Eye (tissue), 1 donor: Measurements from ENCODE around the gene NDUFB10.
"Not testable (repeated sequence)": the region's sequence is repeated elsewhere in the genome, so short reads cannot be mapped to it uniquely, and the experiment has no call there.

Experiments
- DNase-seq: peaks from one replicate; pipeline ENCODE4 v3.0.0-alpha.2; 2015

Gene NDUFB10

DNA sequence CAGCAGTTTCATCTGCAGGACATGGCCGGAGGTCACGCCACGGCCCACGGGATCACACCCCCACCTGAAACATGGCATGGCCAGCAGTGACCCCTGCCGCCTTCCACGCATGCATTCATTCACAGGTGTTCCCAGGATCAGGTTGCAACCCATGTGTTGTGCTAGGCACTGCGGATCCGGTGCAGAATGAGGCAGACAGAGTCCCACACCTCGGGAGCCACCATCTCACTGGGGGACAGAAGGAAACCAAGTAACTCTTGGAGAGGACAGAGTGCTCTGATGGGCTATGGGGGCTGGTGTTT is 12.0 kb upstream of the NDUFB10 start:
- no peak for DNase-seq

DNA sequence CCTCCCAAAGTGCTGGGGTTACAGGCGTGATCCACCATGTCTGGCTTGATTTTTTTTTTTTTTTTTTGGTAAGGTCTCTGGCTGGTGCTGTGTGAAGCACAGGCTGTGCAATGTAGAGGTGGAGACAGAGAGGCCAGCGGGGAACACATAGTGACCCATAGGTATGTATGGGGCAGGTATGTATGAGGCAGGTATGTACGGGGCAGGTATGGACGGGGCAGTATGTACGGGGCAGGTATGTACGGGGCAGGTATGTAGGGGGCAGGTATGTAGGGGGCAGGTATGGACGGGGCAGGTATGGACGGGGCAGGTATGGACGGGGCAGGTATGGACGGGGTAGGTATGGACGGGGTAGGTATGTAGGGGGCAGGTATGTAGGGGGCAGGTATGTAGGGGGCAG is 9.8 kb upstream of the NDUFB10 start:
- no peak for DNase-seq

DNA sequence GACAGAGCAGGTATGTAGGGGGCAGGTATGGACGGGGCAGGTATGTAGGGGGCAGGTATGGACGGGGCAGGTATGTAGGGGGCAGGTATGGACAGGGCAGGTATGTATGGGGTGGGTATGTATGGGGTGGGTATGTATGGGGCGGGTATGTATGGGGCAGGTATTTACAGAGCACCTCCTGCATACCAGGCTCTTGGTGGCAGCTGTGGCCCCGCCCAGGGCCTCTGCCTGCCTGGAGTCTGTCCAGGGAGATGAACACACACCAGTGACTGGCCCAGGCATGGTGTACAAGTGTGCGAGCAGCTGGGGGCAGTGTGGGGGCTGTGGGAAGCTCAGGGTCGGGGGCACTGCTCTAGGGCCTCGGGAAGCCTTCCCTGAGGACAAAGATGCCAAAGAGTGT is 9.3 kb upstream of the NDUFB10 start:
- no peak for DNase-seq

DNA sequence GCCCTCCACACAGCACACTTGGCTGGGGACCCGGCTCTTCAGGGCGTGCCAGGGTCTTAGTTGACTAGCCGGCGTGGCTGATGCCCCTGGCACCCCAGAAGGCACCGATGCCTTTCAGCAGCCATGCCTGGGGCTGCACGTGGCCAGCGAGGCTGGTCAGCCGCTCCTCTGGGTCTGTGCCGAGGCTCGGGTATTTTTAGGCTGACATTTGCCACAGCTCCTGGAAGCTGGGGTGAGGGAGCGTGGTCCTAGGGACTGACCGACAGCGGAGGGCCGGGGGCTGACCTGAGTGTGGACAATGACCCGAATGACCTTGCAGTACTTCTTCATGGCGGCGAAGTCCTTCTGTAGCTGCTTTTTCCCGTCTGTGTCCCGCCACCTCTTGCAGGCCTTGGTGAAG is 8.8 kb upstream of the NDUFB10 start:
- no peak for DNase-seq

DNA sequence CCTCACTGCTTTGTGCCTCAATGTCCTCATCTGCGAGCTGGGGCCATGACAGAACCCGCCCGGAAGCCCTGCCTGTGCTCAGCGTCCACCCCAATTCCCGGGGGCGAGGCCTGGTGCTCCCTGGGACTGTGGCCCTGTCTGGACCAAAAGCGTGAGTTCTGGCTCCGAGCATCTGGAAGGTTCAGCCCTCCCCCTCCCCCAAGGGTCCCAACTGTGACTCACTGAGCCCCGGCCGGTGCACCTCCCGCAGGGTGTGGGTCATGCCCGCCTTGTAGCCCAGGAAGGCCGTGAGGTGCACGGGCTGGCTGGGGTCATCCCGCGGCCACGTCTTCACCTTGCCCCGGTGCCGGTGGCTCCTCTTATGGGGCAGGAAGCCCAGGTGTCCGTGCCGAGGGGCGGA is 5.6 kb upstream of the NDUFB10 start:
- no peak for DNase-seq

DNA sequence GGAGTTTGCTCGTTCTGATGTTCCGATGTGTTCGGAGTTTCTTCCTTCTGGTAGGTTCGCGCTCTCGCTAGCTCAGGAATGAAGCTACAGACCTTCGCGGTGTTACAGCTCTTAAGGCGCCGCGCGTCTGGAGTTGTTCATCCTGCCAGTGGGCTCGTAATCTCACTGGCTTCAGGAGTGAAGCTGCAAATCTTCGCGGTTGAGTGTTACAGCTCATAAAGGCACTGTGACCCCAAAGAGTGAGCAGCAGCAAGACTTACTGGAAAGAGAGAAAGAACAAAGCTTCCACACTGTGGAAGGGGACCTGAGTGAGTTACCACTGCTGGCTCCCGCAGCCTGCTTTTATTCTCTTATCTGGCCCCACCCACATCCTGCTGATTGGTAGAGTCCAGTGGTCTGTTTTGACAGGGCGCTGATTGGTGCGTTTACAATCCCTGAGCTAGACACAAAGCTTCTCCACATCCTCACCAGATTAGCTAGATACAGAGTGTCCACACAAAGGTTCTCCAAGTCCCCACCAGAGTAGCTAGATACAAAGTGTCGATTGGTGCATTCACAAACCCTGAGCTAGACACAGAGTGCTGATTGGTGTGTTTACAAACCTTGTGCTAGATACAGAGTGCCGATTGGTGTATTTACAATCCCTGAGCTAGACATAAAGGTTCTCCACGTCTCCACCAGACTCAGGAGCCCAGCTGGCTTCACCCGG is 1.8 kb upstream of the NDUFB10 start:
- DNase-seq, result not testable (repeated sequence)

DNA sequence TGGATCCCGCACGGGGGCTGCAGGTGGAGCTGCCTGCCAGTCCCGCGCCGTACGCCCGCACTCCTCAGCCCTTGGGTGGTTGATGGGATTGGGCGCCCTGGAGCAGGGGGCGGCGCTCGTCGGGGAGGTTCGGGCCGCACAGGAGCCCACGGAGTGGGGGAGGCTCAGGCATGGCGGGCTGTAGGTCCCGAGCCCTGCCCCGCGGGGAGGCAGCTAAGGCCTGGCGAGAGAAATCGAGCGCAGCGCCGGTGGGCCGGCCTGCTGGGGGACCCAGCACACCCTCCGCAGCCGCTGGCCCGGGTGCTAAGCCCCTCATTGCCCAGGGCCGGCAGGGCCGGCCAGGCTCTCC is 1.2 kb upstream of the NDUFB10 start:
- not testable (repeated sequence) for DNase-seq

DNA sequence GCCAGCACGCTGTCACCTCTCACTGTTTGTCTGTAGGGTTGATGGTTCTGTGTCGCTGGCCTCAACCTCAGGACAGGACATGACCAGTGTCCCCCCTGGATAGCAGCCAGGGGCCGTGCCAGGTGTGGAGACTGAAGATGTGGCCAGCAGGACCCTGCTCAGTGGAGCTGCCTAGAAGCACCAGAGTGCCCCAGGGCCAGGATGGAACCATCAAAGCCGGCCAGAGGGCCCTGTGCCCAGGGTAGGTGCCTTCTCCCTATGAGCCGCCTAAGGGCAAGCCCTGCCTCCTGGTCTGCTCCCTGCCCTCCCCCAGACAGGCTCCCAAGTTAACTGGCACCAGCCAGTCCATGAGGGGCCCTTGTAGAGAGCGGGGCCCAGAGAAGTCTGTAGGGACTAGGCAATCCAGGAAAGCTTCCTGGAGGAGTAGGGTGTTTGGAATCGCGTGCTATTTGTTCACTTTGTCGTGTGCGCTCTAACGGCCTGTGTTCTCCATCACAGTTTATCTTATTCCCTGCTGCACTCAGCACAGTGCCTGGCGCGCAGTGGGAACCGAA is 546 bp upstream of the NDUFB10 start:
- DNase-seq, result no peak

DNA sequence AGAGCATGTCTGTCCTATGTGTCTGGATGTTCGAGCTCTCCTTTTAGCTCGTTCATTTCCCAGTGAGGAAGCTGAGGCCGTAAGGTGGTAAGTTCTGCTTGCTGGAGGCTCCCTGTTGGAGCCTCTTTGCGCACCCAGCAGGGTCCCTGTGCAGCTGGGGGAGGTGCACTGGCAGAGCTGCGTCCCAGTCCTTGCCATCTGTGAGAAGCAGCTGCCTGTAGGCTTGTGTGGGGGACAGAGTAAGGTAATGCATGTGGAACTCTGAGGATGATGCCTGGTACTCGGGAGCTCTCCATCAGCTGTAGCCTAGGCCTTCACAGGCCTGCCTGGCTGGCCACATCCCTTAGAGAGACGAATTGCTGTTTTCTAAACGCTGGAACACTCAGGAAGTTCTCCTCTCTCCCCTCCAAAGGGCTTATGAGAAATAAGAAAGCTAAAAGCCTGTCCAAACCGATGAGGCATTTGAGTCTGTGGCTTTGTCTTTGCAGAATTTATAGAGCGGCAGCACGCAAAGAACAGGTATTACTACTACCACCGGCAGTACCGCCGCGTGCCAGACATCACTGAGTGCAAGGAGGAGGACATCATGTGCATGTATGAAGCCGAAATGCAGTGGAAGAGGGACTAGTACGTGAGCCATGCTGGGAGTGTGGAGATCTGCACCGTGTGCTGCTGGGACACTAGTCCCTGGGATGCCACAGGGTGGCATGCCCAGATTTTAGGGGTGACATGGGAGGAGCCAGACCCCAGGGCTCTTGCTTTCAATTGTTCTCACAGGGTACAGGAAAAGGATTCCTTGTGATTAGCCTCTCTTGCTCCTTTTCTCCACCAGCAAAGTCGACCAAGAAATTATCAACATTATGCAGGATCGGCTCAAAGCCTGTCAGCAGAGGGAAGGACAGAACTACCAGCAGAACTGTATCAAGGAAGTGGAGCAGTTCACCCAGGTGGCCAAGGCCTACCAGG is 1.6 kb downstream of the NDUFB10 start:
- DNase-seq, result peak; percentile 37

DNA sequence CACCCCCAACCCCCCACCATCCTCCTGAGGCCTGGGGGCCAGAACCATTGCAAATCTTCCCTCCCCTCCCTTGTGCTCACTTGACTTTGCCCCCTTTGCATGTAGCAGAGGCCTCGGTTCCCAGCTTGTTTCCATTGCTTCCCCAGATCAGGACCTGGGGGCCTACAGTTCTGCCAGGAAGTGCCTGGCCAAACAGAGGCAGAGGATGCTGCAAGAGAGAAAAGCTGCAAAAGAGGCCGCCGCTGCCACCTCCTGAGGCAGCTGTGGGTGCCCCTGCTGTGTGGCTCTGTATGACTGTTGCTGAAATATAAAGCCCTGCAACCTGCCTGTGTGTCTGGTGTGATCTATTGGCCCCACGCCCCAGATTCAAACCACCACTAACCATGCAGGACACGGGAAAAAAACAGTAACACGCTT is 2.3 kb downstream of the NDUFB10 start:
- no peak for DNase-seq

DNA sequence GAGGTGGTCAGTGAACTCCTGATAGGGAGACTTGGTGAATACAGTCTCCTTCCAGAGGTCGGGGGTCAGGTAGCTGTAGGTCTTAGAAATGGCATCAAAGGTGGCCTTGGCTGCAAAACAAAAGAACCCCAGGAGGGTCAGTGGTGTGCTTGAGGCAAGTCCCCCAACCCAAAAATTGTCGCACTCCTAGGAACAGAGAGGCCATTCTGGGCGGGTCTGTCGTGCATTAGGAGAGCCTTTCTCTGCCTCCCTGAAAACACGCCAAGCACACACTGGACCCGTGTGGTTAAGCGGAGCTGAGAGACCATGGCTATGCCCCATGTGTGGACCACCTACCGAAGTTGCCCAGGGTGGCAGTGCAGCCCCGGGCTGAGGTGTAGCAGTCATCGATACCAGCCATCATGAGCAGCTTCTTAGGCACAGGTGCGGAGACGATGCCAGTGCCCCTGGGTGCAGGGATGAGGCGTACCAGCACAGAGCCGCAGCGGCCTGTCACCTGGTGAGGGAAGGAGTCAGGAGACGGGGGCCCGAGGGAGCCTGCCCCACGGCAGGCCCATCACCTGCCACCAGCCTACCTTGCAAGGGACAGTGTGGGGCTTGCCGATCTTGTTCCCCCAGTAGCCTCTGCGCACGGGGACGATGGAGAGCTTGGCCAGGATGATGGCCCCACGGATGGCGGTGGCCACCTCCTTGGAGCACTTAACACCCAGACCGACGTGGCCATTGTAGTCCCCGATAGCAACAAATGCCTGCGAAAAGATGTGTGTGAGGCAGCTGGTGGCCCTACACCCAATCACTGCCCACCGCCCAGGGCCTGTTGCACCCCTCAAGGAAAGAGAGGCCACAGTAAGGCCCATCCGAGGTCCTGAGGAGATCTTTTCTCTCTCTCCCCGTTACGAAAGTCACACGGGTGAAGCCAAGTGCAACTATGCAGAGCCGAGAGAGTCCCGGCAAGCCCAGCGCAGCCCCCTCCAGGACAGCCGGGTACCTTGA is 3.1 kb downstream of the NDUFB10 start:
- DNase-seq, result not testable (repeated sequence)

DNA sequence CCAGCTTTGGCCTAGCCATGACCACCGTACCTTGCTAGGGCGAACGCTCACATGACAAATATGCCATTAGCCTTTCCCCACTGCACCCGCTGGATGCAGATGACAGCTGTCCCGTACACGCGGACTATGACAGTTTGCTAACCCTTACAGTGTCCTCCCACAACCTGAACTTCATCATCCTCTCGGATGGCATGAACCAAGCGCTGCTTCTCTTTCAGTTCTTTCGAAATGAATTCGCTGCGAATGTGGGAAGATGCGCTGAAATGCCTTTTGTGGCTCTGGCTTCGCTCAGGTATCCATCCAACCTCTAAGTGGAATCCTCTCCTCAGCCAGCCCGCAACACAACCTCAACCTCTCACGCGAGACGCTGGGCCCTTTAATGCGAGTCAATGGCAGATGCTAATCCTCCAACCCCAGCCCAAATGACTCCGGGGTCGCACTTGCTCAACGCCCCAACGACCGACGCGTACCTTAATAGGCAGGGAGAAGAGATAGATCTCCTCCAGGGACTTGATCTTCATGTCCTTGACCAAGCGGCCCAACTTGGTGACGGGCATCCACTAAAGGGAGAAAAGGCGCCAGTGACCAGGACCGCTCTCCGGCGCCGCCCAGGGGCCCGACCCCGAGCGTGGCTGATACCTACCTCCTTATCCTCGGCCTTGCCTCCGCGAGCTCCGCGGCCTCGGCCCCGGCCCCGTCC is 4.6 kb downstream of the NDUFB10 start:
- DNase-seq, result peak; percentile 78

DNA sequence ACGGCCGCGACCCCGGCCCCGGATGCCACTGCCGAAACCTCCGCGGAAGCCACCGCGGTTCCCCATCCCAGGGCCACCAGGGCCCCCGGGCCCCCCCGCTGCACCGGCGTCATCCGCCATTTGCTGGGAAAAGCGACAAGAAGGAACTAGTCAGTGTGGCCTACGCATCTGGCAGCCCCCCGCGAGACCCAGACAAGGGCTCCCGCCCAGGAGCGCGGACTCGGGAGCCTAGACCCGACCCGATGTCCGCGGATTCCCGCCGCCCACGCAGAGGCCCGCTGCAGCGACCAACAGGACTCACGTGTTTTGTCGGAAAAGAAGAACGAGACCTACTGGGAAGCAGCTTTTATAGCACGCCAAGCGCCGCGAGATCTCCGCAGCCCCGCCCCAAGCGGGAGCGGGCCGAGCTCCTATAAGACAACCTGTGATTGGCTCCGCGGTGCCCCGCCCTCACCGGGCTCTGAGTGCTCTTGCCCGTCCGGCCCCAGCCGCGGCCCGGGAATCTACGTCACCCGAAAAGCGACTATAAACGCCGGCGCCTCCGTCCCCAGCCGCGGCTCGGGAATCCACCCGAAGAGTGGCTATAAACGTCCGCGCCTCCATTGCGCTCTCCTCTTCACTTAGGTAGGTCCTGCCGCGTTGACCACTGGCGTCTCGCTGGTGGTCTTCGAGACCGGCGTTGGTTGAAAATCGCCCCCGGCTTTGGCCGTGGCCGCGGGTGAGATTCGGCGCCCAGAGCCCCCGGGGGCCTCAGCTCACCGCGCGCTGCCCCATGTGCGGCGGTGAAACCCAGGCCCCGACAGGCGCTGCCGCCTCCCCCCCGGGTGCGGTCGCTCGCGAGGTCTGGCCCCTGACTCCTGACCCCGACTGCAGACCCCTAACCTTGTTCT is 5.4 kb downstream of the NDUFB10 start, which contains the start of gene RPS2:
RPS2 (minus strand) TSS at position 321 of the 890 bp plus-strand sequence; CDS start at position 120, 201 bp downstream.
- peak; percentile 100 for DNase-seq

DNA sequence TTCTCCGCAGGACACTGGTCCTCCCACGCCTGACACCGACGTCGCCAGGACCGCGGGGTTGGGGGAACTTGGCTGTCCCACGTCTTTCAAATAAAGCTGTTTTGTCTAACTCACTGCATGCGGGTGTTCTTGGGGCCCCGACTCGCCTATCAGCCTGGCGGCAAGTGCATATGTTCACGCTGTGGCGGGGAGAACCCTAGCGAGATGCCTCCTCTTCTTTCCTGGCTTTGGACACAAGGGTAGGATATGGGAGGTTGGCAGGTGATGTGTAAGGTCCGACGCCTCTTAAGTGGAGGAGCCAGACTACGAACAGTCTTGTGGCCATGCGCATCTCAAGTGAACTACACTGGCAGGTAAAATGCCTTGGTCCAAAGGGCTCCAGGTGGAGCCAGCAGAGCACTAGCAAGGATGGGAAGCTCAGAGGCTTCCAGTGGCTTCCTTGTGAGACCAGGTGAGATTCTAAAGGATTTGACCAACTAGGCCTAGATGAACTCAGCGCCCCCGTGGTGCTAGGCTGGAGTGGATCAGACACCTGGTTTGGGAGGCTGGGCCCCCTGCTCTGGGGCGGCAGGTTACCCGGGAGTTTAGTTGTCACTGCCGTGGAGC is 6.2 kb downstream of the NDUFB10 start:
- DNase-seq, result no peak

DNA sequence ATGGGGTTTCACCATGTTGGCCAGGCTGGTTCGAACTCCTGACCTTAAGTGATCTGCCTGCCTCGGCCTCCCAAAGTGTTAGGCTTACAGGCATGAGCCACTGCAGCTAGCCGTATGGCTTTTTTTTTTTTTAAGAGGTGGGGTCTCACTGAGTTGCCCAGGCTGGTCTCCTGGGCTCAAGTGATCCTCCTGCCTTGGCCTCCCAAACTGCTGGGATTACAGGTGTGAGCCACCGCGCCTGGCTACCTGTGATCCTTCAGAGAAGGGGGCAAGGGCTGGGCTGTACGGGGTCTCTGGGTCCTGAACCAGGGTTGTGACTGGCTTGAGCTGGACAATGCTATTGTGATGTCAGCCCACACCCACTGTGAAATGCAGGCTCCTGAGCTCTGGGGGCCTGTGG is 7.1 kb downstream of the NDUFB10 start, which contains the start of gene RNF151:
RNF151 (plus strand) TSS at position 397 of the 400 bp plus-strand sequence. CDS start 26 bp downstream, outside the sequence.
- DNase-seq, result no peak

DNA sequence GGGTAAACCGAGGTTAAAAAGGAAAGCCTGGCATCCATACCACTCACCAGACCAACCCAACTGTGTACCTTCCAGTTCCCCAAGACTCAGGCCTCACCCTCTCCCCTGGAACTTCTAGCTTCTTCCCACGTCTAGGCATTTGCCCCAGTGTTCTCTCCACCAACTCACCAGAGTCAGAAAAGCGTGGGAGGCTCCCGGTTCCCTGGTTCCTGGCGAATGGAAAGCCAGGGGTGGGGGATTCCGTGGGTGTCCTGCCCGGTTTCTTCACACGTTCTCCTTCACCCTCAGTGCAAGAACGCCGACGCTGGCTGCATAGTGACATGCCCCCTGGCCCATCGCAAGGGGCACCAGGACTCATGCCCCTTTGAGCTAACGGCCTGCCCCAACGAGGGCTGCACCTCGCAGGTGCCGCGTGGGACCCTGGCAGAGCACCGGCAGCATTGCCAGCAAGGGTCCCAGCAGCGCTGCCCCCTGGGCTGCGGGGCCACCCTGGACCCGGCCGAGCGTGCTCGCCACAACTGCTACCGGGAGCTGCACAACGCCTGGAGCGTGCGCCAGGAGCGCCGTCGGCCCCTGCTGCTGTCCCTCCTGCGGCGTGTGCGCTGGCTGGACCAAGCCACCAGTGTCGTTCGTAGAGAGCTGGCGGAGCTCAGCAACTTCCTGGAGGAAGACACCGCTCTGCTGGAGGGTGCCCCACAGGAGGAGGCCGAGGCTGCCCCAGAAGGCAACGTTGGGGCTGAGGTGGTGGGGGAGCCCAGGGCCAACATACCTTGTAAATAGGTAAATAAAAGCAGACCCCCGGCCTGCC is 9.0 kb downstream of the NDUFB10 start:
- no peak for DNase-seq

DNA sequence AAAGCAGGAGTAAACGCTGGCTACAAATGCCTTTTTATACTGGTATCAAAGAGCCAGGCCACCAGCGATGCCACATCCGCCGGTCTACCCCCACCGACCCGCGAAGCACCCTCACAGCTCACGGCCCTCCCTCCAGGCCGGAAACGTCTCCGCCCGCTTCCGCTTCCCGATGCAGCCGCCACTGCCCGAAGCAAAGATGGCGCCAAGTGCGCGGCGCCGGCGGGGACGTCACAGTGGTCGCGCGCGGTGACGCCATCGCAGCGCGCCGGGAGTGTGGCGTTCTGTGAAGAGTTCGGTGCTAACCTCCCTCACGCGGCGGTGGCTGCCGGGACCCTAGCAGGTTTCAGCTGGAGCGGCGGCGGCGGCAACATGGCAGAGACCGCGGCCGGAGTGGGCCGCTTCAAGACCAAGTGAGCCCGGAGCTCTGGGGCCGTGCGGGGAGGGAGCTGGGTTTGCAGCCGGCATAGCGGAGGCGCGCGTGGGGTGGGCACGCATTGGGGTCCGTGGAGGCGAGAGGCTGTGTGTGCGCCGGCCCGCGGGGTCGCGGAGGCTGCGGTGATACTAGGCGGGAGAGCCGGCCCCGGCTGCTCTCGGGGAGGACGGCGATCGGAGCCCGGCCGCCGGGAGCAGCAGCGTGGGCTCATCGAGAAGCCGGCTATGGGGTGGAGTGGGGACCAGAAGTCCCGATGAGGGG is 12.6 kb downstream of the NDUFB10 start, which contains the start of gene TBL3:
TBL3 (plus strand) TSS at position 258 of the 694 bp plus-strand sequence; CDS start at position 370, 112 bp downstream.
- peak; percentile 97 for DNase-seq

DNA sequence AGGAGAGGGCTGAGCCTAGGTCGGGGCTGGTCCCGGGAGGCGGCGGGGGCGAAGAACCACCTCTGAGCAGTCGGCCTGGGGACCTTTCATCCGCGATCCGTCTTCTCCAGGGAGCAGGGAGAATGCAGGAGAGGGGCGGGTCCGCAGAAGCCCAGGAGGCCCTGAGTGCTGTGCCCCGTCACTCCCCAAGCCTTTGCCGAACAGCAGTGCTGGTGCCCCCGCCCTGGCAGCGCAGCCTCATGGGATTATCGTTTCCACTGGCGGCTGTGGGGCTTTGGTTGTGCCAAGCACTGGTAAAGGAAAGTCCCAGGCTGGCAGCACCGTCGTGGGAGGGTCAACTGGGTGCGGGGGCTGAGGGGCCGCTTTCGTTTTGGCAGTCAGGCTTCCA is 13.1 kb downstream of the NDUFB10 start:
- DNase-seq, result no peak
